SK-MEL-5 (cell line): ENCODE measurements around the gene PTPRD. TPM values are rescaled to one million over a fixed set of nuclear protein-coding genes. Genes with fewer than 3 reads are reported as not detected.
"Not testable (repeated sequence)": the region's sequence is repeated elsewhere in the genome, so short reads cannot be mapped to it uniquely, and the experiment has no call there.

Experiments used
- DNase-seq: peaks from one replicate; pipeline ENCODE4 v3.0.0-alpha.2; 2016; ENCODE audit warnings: low read depth, low spot score
- in situ Hi-C: cut with HindIII; loops from 2 replicates; pipeline ENCODE4 v1.10.0; 2016; ENCODE audit warnings: low sequenced_read_pairs, high pct_unique_total_duplicates, low pct_unique_long_range_greater_than_20kb
- total RNA-seq: library from RNA; depleted of rRNA; stranded (reverse); fragments of >200 nt; shearing (Covaris generic); gene quantifications from 2 replicates; pipeline ENCODE4 v1.2.3, GENCODE V29; 2014

Gene PTPRD
- total RNA-seq, 1 experiment from 2014 or later: 2.1 TPM

DNA sequence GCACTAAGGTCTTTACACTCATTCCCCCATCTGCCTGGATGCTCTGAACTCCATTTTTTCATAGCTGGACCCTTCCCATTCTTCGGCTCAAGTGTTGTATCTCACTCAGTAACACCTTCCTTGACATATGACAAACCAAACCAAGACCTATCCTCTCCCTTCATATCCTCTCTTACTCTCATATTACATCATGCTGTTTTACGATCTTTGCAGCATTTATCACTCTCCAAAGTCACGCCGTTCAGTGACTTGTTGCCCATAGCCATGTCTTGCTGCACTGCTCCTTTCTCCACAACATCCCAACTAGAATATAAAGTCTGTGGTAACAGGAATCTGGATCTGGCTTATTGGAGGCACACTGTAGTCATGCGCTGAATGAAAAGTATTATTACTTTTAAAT, 1889.6 kb downstream of the PTPRD start:
- in situ Hi-C loops: no loop called here
- no peak for DNase-seq

DNA sequence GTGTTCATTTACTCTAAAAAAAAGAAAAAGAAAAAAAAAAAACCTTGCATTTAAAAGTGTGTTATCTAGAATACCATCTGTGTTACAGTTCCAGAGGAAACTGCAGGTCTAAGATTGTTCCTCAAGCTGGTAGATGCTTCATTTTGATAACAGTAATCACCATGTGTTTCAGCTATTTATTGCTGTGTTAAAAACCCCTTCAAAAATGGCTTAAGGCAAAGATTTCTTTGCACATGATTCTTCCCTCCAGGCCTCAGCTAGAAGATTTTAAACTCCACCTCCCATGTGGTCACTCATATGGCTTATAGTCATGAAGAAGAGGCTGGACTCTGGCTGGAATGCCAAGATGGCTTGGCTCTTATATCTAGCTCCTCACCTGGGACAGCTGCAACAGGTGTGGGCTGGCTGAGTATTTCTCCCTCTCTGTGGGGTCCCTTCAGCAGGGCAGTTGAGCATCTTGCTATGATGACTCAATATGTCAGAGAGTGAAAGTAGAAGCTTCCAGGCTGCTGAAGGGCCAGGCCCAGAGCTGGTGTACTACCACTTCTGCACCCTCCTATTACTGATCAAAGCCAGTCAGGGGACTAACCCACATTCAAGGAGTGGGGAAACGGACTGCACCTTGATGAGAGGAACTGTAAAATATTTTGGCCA, 1892.8 kb downstream of the PTPRD start:
- no peak for DNase-seq
- in situ Hi-C loops: no loop called here

GRCh38 chr9:8718121-8718725, 1894.6 kb downstream of the PTPRD start:
- in situ Hi-C loops: no loop called here
- no peak for DNase-seq

- DNase-seq: no peak
- in situ Hi-C loops: no loop called here
Measured at GRCh38 chr9:8717146-8717545, 1895.7 kb downstream of the PTPRD start.

DNA sequence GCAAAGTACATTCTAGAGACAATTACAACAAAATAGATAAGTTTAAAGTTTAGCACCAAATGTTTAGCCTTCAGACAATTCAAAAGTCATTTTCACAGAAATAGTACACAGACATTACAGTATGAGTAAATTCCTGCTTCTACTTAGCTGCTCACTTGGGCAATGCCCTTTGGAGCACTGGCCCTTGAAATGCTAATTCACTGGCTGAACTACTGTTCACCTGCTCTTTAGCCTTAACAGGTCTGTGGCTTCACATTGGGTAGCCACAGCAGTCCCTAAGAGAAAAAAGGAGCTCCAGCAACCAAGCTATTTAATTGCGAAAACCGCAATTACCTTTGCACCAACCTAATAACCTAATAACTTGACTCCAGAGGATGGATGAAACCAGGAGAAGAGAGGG, 1897.0 kb downstream of the PTPRD start:
- in situ Hi-C loops: no loop called here

DNA sequence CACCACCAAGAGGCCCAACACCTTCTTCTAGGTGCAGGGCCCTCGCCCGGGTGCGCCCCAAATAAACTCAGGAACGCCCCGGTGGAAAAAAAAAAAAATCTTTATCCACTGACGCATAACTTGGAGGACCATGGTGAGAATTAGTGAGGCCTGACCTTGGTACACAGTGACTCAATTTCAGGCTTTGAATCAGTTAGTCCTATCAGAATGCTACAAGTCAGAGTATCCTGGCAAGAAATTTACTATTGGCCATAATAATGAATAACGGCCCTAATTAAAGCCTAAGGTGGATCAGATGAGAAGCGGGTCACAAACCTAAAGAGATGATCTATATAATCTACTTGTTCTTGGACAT, 1899.0 kb downstream of the PTPRD start:
- DNase-seq: no peak

More for the DNA sequence above, 1897.0 kb downstream of the PTPRD start:
- DNase-seq: no peak

DNA sequence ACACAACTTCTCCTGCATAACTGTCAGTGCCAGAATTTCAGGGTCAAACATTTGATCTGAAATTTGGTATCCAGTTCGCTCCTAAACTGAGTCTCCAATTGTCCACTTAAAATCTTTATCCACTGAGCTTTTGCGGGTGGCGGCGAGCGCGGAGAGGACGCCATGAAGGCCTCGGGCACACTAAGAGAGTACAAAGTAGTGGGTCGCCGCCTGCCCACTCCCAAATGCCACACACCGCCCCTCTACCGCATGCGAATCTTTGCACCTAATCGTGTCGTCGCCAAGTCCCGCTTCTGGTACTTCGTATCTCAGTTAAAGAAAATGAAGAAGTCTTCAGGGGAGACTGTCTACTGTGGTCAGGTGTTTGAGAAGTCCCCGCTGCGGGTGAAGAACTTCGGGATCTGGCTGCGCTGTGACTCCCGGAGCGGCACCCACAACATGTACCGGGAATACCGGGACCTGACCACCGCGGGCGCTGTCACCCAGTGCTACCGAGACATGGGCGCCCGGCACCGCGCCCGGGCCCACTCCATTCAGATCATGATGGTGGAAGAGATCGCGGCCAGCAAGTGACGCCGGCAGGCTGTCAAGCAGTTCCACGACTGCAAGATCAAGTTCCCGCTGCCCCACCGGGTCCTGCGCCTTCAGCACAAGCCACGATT, 1899.5 kb downstream of the PTPRD start:
- no peak for DNase-seq
- in situ Hi-C loops: no loop called here

More for the DNA sequence above, 1899.0 kb downstream of the PTPRD start:
- in situ Hi-C loops: no loop called here

DNA sequence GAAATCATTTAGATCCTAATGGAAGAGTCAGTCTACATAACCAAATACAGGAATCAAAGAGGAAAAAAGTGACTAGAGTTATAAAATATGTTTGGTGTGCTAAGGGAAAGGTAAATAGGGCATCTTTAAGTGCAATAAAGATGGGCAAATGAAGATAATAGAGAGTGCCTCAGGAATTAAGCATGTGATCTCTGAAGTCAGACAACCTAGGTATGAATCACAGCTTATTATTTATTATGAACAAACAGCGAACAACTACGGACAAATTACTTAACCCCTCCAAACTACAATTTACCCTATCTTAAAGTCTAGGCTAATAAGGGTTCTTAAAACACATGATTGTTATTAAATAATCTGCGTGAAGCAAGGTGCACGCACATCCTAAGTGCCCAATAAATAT, 1903.1 kb downstream of the PTPRD start:
- in situ Hi-C loops: no loop called here
- DNase-seq: no peak

DNA sequence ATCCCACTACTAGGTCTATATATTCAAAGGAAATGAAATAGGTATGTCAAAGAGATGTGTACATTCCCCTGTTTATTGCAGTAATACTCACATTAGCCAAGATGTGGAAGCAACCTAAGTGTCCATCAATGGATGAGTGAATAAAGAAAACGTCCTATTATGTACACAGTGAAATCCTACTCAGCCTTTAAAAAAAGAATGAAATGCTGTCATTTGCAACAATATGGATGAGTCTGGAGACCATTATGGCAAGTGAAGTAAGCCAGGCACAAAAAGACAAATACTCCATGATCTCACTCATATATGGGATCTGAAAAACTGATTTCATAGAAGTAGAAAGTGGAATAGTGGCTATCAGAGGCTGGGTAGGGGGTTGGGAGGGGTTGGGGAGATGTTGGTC, 1904.1 kb downstream of the PTPRD start:
- no peak for DNase-seq
- in situ Hi-C loops: no loop called here

DNA sequence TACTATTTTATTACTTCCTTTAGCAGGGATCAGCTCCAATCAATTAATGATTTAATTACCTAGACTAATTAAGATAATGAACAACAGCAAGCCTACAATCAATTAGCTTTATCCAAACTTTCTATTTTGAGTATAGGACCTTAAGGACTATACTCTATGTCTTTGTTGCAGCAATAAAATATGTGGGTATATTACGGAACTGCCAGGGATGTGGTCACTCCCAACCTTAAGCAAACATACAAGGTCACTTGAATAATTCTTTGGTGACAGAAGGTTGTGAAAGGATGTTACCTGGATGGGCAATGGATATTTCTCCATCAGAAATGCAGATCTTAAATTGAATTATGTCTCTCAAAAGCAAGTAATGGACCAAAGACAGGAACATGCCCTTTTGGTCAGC, 1905.8 kb downstream of the PTPRD start:
- no peak for DNase-seq
- in situ Hi-C loops: no loop called here

DNA sequence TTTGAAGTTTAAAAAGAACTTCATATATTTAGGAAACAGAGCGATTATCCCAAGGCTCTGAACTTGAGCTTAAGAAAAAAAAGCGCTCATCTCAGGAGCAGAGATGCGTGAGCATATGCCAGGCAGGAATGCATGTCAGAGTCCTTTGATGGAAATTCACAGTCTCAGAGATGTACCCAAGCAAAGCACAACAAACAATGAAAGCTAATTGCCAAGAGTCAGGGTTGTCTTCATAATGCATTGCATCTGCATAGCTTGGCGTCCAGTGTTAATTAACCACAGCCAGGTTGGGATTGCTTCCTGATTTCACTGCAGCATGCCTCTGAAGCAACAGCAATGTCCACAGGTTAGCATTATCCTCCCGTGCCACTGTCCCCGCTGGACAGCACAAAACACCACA, 1906.3 kb downstream of the PTPRD start:
- in situ Hi-C loops: no loop called here
- no peak for DNase-seq

GRCh38 chr9:8705861-8706260, 1906.9 kb downstream of the PTPRD start:
- no peak for DNase-seq

DNA sequence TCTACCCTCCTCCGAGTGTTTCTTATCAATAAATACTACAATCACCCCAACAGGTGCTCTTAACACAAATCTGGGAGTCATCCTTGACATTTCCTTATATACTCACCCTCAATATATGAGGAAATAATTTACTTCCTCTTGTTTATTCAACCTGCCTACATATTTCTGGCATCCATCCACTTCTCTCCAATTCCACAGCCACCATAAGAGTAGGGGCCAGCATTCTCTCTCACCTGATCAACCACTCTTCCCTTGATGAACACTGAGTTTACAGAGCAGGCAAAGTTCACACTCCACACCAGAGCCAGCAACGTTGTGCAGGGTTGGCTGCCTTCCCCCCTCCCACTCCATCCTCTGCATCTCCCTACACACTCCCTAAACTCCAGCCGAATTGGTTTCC, 1908.9 kb downstream of the PTPRD start:
- in situ Hi-C loops: no loop called here
- DNase-seq: no peak

More at GRCh38 chr9:8705861-8706260, 1906.9 kb downstream of the PTPRD start:
- in situ Hi-C loops: no loop called here

DNA sequence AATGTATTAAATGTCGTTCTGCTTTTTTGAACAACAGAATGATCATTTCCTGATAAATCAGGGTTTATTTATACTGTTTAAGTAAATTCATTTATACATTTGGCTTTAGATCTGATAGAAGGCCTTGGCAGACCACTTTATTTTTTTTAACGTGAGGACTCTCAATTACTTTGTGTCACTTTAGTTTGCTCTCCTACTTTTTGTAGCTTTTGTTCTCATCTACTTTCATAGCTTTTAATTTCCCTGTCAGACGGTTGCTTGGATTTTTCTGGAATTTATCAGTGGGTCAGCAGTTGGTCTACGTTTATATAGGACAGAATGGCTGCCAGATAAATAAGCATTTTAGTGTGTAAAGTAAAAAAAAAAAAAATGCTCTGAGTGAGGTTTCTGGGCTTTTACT, 1910.9 kb downstream of the PTPRD start:
- no peak for DNase-seq
- in situ Hi-C loops: no loop called here

DNA sequence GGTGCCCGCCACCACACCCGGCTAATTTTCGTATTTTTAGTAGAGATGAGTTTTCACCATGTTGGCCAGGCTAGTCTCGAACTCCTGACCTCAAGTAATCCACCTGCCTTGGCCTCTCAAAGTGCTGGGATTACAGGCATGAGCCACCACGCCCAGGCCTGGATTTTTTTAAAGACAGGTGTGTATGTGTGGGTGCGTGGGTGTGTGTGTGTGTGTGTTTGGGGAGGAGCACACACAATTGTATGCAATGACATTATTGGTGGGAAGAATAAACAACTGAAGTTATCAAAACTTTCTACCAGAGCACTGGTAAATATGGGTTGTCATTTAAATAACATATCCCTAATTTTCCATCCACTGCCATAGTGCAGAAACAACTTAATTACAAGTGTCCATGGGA, 1915.2 kb downstream of the PTPRD start:
- DNase-seq, in situ Hi-C loops: not testable (repeated sequence)

- DNase-seq: no peak
- in situ Hi-C loops: no loop called here
Measured at GRCh38 chr9:8696516-8696915, 1916.3 kb downstream of the PTPRD start.

DNA sequence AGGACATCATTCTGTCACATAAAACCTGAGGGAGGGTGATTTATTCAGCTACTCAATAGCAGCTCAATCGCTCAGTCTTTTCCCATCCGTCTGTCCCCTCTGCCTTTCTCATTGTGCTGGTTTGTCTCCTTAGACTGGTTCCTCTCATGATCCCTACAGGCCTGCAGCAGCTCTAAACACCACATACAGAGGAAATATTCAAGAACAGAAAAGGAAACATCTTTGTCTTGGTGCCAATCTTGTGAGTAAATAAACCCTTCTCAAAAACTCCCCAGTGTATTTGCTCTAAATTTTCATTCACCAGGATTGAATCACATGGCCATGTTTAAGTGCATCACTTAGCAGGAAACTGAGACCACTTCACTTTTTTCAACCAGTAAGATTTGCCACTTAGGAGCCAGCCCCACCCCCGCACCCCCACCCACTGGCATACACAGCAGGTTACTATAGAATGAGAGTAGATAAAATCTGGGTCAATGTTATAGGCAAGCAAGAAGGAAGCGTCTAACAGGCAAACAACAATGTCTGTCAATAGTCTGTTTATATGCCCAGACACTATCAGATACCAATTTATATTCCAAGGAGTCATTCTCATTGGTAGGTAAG, 1917.7 kb downstream of the PTPRD start:
- DNase-seq: peak; percentile 54

GRCh38 chr9:8693464-8693863, 1919.3 kb downstream of the PTPRD start:
- in situ Hi-C loops: no loop called here
- DNase-seq: no peak

More for the DNA sequence above, 1917.7 kb downstream of the PTPRD start:
- in situ Hi-C loops: no loop called here

- in situ Hi-C loops: no loop called here
Measured at GRCh38 chr9:8686516-8686915, 1926.3 kb downstream of the PTPRD start.

More at GRCh38 chr9:8686516-8686915, 1926.3 kb downstream of the PTPRD start:
- DNase-seq: no peak
